ENCODE data around the gene ATG2B.

Gene ATG2B

GRCh38 chr14:96407935-96408570, 44.9 kb upstream of the ATG2B start:
- H3K4me2 ChIP-seq (ENCODE audit: low read length): no peak overlapping the region
- no peaks in the 10 kb centered on the region for H3K27me3 ChIP-seq (ENCODE audit: control insufficient read depth, insufficient read depth, low read length)
- H3K79me2 ChIP-seq: no peaks in the 10 kb centered on the region
- H3K9me3 ChIP-seq (ENCODE audit: control insufficient read depth, low read length): no peaks in the 10 kb centered on the region
- no peaks in the 10 kb centered on the region for H3K4me1 ChIP-seq
- H3K4me3 ChIP-seq (ENCODE audit: low read depth, low read length): no peak overlapping the region
- no peak overlapping the region for H3K27ac ChIP-seq
- H3K36me3 ChIP-seq (ENCODE audit: control insufficient read depth, insufficient read depth, low read length): no peaks in the 10 kb centered on the region
- TF ChIP-seq CTCF (IDR thresholded peaks at IDR 0.05): no peak
- H3K9ac ChIP-seq: no peak overlapping the region
- no peak overlapping the region for H2AFZ ChIP-seq

- TF ChIP-seq CTCF (IDR thresholded peaks at IDR 0.05): no peak
- Histone ChIP-seq H3K4me3 (ENCODE audit: low read depth, low read length) (no peak overlapping the region), H3K9ac (no peak overlapping the region), H3K9me3 (ENCODE audit: control insufficient read depth, low read length) (no peaks in the 10 kb centered on the region), H3K27ac (no peak overlapping the region), H3K79me2 (no peaks in the 10 kb centered on the region), H3K36me3 (ENCODE audit: control insufficient read depth, insufficient read depth, low read length) (no peaks in the 10 kb centered on the region), H3K4me2 (ENCODE audit: low read length) (no peak overlapping the region), H2AFZ (no peak overlapping the region), H3K27me3 (ENCODE audit: control insufficient read depth, insufficient read depth, low read length) (no peaks in the 10 kb centered on the region), H3K4me1 (no peaks in the 10 kb centered on the region)
Observed at GRCh38 chr14:96405677-96406076, 42.5 kb upstream of the ATG2B start.

- H3K4me2 ChIP-seq (ENCODE audit: low read length): no peak overlapping the region
- H2AFZ ChIP-seq: no peak overlapping the region
- H3K9me3 ChIP-seq (ENCODE audit: control insufficient read depth, low read length): no peaks in the 10 kb centered on the region
- no peaks in the 10 kb centered on the region for H3K79me2 ChIP-seq
- no peaks in the 10 kb centered on the region for H3K27me3 ChIP-seq (ENCODE audit: control insufficient read depth, insufficient read depth, low read length)
- no peak overlapping the region for H3K4me3 ChIP-seq (ENCODE audit: low read depth, low read length)
- H3K27ac ChIP-seq: no peak overlapping the region
- H3K36me3 ChIP-seq (ENCODE audit: control insufficient read depth, insufficient read depth, low read length): no peaks in the 10 kb centered on the region
- TF ChIP-seq CTCF (IDR thresholded peaks at IDR 0.05): no peak
- no peak overlapping the region for H3K9ac ChIP-seq
- H3K4me1 ChIP-seq: no peaks in the 10 kb centered on the region
Observed at GRCh38 chr14:96403409-96403808, 40.3 kb upstream of the ATG2B start.

- H3K27ac ChIP-seq: no peak overlapping the region
- H3K9ac ChIP-seq: no peak overlapping the region
- H3K36me3 ChIP-seq (ENCODE audit: control insufficient read depth, insufficient read depth, low read length): no peaks in the 10 kb centered on the region
- no peaks in the 10 kb centered on the region for H3K4me1 ChIP-seq
- no peak overlapping the region for H3K4me3 ChIP-seq (ENCODE audit: low read depth, low read length)
- no peak overlapping the region for H2AFZ ChIP-seq
- no peak overlapping the region for H3K4me2 ChIP-seq (ENCODE audit: low read length)
- H3K27me3 ChIP-seq (ENCODE audit: control insufficient read depth, insufficient read depth, low read length): no peaks in the 10 kb centered on the region
- no peaks in the 10 kb centered on the region for H3K79me2 ChIP-seq
- H3K9me3 ChIP-seq (ENCODE audit: control insufficient read depth, low read length): no peaks in the 10 kb centered on the region
- no peak for TF ChIP-seq CTCF (IDR thresholded peaks at IDR 0.05)
Observed at GRCh38 chr14:96400495-96400894, 37.4 kb upstream of the ATG2B start.

GRCh38 chr14:96399405-96399804, 36.3 kb upstream of the ATG2B start:
- H3K36me3 ChIP-seq (ENCODE audit: control insufficient read depth, insufficient read depth, low read length): no peaks in the 10 kb centered on the region

More at GRCh38 chr14:96399405-96399804, 36.3 kb upstream of the ATG2B start:
- H3K27me3 ChIP-seq (ENCODE audit: control insufficient read depth, insufficient read depth, low read length): no peaks in the 10 kb centered on the region
- no peaks in the 10 kb centered on the region for H3K4me1 ChIP-seq
- no peaks in the 10 kb centered on the region for H3K9me3 ChIP-seq (ENCODE audit: control insufficient read depth, low read length)
- no peak overlapping the region for H3K9ac ChIP-seq
- no peaks in the 10 kb centered on the region for H3K79me2 ChIP-seq
- no peak overlapping the region for H2AFZ ChIP-seq
- no peak overlapping the region for H3K4me2 ChIP-seq (ENCODE audit: low read length)
- TF ChIP-seq CTCF (IDR thresholded peaks at IDR 0.05): no peak
- no peak overlapping the region for H3K4me3 ChIP-seq (ENCODE audit: low read depth, low read length)
- H3K27ac ChIP-seq: no peak overlapping the region

All from parathyroid adenoma (tissue), 2 donors.